ENCODE data around the gene GRIA3.

- no peak for TF ChIP-seq CTCF (IDR thresholded peaks at IDR 0.05; ENCODE audit: low read length)
- TF ChIP-seq EZH2 (IDR thresholded peaks at IDR 0.05; ENCODE audit: borderline replicate concordance, low read length) = no peak
Observed at GRCh38 chrX:123442764-123443163, 258.7 kb downstream of the GRIA3 start.
